Activated CD8-positive, alpha-beta T cell treated with anti-CD3 and anti-CD28 coated beads for 36 hours (primary cell): ENCODE measurements around the gene LAMTOR3. TPM values are rescaled to one million over a fixed set of nuclear protein-coding genes. Genes with fewer than 3 reads are reported as not detected.
A peak's percentile ranks its signal among the peaks of the same experiment; 100 is the strongest.

Experiments used
- ATAC-seq: fragments of 200-7000 bp; cut with Tn5 transposase; one replicate; pipeline ENCODE4 v1.10.0; 2021; ENCODE audit warnings: mild to moderate bottlenecking, moderate library complexity
- CTCF ChIA-PET: fragments of 350-600 bp; sonication (Branson Sonifier 250); formaldehyde crosslinking; loops from one replicate; lab custom pipeline; 2021; ENCODE audit warnings: antibody characterized with exemption; lab: Charles Lee
- POLR2A ChIA-PET: fragments of 350-600 bp; sonication (Branson Sonifier 250); formaldehyde crosslinking; loops from one replicate; lab custom pipeline; 2021; ENCODE audit warnings: antibody characterized with exemption; lab: Charles Lee
- DNase-seq: peaks from one replicate; pipeline ENCODE4 v3.0.0-alpha.2; 2020
- H3K27ac Mint-ChIP-seq: one replicate; pipeline ENCODE4 v1.8.0; 2021; ENCODE audit warnings: mild to moderate bottlenecking, mixed read lengths
- H3K27me3 Mint-ChIP-seq: one replicate; pipeline ENCODE4 v1.8.0; 2021; ENCODE audit warnings: mixed read lengths
- H3K36me3 Mint-ChIP-seq: one replicate; pipeline ENCODE4 v1.8.0; 2021; ENCODE audit warnings: low read depth, mixed read lengths
- H3K4me1 Mint-ChIP-seq: one replicate; pipeline ENCODE4 v1.8.0; 2021; ENCODE audit warnings: low read depth, mixed read lengths
- H3K4me3 Mint-ChIP-seq: one replicate; pipeline ENCODE4 v1.8.0; 2021; ENCODE audit warnings: mild to moderate bottlenecking, moderate library complexity, mixed read lengths
- H3K9me3 Mint-ChIP-seq: one replicate; pipeline ENCODE4 v1.8.0; 2021; ENCODE audit warnings: mixed read lengths
- intact Hi-C: fragments of 100-400 bp; cut with micrococcal nuclease; formaldehyde crosslinking; loops from one replicate; pipeline ENCODE4 v1.10.0; 2022
- total RNA-seq, 2 experiments: library from RNA; stranded (reverse); gene quantifications; one replicate each; pipeline ENCODE4 v1.2.3, GENCODE V29; 2021
- TF ChIP-seq, protein P1 (sequence below): fragments of 200-600 bp; IDR thresholded peaks from one replicate; pipeline ENCODE4 v1.8.0; 2022; ENCODE audit warnings: antibody characterized with exemption, mild to moderate bottlenecking

Gene LAMTOR3, protein sequence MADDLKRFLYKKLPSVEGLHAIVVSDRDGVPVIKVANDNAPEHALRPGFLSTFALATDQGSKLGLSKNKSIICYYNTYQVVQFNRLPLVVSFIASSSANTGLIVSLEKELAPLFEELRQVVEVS
- total RNA-seq, result 10 to 100 TPM; 23.2 to 23.5 TPM

GRCh38 chr4:99894161-99894997 lies at the start of gene LAMTOR3:
TSS of gene LAMTOR3 (minus strand) at chr4:99894427. CDS start at chr4:99893963, 464 bp downstream.
- H3K4me3 Mint-ChIP-seq, result peak within 1 kb of the TSS; percentile 95
- intact Hi-C loops, result loop anchor here (5.0 kb wide), 2 partner anchors 53 to 332 kb away; partner anchors contain the start of genes DNAJB14 and TRMT10A
- TF ChIP-seq, protein P1, sequence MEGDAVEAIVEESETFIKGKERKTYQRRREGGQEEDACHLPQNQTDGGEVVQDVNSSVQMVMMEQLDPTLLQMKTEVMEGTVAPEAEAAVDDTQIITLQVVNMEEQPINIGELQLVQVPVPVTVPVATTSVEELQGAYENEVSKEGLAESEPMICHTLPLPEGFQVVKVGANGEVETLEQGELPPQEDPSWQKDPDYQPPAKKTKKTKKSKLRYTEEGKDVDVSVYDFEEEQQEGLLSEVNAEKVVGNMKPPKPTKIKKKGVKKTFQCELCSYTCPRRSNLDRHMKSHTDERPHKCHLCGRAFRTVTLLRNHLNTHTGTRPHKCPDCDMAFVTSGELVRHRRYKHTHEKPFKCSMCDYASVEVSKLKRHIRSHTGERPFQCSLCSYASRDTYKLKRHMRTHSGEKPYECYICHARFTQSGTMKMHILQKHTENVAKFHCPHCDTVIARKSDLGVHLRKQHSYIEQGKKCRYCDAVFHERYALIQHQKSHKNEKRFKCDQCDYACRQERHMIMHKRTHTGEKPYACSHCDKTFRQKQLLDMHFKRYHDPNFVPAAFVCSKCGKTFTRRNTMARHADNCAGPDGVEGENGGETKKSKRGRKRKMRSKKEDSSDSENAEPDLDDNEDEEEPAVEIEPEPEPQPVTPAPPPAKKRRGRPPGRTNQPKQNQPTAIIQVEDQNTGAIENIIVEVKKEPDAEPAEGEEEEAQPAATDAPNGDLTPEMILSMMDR, result no peak
- ATAC-seq (peak; percentile 98), DNase-seq (peak; percentile 92)
- peaks cover 34% of the 10 kb centered on the region for H3K4me1 Mint-ChIP-seq
- ChIA-PET POLR2A (interaction anchor here (0.8 to 2.0 kb wide), 6 partner anchors 24 to 331 kb away, joined by 3 to 11 read pairs (median 4); partner anchors contain the start of genes DNAJB14 and H2AZ1), CTCF (interaction anchor here (0.9 to 2.2 kb wide), 8 partner anchors 9 to 83 kb away, joined by 3 to 8 read pairs (median 3); partner anchors contain the start of gene DAPP1)
- H3K27ac Mint-ChIP-seq, result peak within 1 kb of the TSS; percentile 93
- peaks cover 3% of the 10 kb centered on the region for H3K36me3 Mint-ChIP-seq
- H3K9me3 Mint-ChIP-seq, result no peaks in the 10 kb centered on the region
- no peaks in the 10 kb centered on the region for H3K27me3 Mint-ChIP-seq

GRCh38 chr4:99938243-99938753 lies 44.1 kb upstream of the LAMTOR3 start:
- no peak for DNase-seq
- ChIA-PET CTCF (interaction anchor here (0.7 to 1.8 kb wide), 2 partner anchors 11 to 1531 kb away, joined by 3 to 6 read pairs; no protein-coding TSS in a partner anchor), POLR2A (no interaction called here)
- TF ChIP-seq, protein P1, result no peak
- Mint-ChIP-seq H3K9me3 (peaks cover 11% of the 10 kb centered on the region), H3K36me3 (peaks cover 53% of the 10 kb centered on the region), H3K27ac (peak overlapping the region; percentile 50), H3K4me3 (no peak overlapping the region), H3K4me1 (peaks cover 36% of the 10 kb centered on the region), H3K27me3 (no peaks in the 10 kb centered on the region)
- intact Hi-C loops, result no loop called here
- peak; percentile 55 for ATAC-seq

DNA sequence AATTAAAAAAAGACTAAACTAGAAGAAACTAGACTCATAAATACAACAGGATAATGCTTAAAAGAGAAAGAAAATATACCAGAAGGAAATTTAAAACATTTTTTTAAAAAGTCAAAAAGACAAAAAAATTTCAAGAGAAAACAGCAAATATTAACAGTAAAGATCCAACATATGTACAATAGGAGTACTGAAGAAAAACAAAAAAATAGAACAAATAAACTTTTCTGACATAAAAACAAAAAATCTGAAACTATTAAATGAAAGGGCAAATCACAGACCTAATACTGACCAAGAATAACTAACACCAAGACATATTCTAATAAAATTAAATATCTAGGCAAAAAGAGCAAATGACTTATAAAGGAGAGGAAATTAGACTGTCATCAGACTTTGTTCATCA lies 40.7 kb upstream of the LAMTOR3 start:
- H3K27me3 Mint-ChIP-seq, result no peaks in the 10 kb centered on the region
- no peak for DNase-seq
- peaks cover 9% of the 10 kb centered on the region for H3K9me3 Mint-ChIP-seq
- intact Hi-C loops, result no loop called here
- H3K27ac Mint-ChIP-seq, result no peak overlapping the region
- TF ChIP-seq, protein P1, result no peak
- peaks cover 39% of the 10 kb centered on the region for H3K4me1 Mint-ChIP-seq
- POLR2A ChIA-PET, result no interaction called here
- H3K4me3 Mint-ChIP-seq, result no peak overlapping the region
- ATAC-seq, result no peak
- CTCF ChIA-PET, result no interaction called here
- peaks cover 50% of the 10 kb centered on the region for H3K36me3 Mint-ChIP-seq

- ATAC-seq (no peak), DNase-seq (no peak)
- intact Hi-C loops, result no loop called here
- CTCF ChIA-PET, result interaction anchor here (1.1 to 2.0 kb wide), 2 partner anchors 12 to 13 kb away, joined by 4 to 6 read pairs; no protein-coding TSS in a partner anchor
- Mint-ChIP-seq H3K4me3 (no peak overlapping the region), H3K36me3 (peaks cover 28% of the 10 kb centered on the region), H3K27ac (no peak overlapping the region), H3K9me3 (no peaks in the 10 kb centered on the region), H3K4me1 (peaks cover 32% of the 10 kb centered on the region), H3K27me3 (no peaks in the 10 kb centered on the region)
- TF ChIP-seq, protein P1, result no peak
- POLR2A ChIA-PET, result interaction anchor here (1.3 kb wide), 1 partner anchor 19 kb away, joined by 4 read pairs; no protein-coding TSS in a partner anchor
Measured at GRCh38 chr4:99927566-99927965, 33.3 kb upstream of the LAMTOR3 start.
